GM18499 (cell line): ENCODE measurements around the gene BBS1.

ENCODE experiments used
- ATAC-seq: cut with Tn5 transposase; IDR thresholded peaks from one replicate; pipeline ENCODE4 v1.9.1; 2021; ENCODE audit warnings: moderate number of reproducible peaks; ENCODE audit not compliant: insufficient read depth, unreplicated experiment

BBS1 gene

DNA sequence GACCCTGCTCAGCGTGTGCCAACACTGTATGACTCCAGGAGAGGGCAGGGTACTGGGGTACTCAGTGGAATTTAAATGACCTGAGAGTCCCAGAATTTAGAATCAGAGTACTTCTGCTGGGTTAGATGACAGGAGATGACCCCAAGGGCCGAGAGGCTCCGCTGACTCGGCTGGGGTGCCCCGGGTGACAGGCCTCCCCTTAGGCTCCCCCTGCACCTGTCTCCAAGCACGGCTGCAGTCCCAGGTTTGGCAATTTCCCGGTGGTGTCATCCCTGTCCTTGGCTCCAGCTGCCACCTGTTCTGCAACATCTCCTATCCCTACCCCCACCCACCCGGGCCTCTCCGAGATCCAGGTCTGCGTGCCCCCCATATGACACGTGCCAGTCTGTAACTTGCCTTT lies 37.6 kb downstream of the BBS1 start:
- no peak for ATAC-seq

DNA sequence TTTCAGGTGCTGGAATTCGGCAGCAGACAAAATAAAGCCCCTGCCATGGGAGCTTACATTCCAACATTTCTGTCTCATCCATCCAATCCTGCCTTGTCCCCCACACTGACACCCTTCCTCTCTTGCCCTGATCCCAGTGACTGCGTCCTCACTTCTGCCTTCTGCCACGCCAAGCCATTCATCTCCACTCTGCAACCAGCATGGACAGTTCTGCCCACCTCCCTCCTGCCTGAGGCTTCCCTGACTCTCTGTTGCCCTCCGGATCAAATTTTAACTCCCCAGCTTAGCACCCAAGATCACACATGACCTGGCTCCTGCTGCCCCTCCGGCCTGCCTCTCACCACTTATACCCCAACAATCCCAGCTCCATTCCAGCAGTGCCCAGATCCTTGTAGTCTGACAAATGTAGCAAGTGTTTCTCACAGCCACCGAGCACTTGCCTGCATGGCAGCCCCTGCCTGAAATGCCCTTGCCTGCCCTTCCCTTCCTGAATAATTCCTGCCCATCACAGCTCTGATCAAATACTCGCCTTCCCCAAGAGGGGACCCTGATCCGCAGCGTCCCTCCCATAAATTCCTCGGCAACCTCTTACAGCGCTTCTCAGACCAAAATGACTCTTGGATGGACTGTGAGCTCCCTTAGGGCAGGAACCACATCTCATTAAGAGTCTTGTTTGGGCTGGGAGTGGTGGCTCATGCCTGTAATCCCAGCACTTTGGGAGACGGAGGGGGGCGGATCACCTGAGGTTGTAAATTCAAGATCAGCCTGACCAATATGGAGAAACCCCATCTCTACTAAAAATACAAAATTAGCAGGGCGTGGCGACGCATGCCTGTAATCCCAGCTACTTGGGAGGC lies 38.6 kb downstream of the BBS1 start:
- ATAC-seq: no peak

DNA sequence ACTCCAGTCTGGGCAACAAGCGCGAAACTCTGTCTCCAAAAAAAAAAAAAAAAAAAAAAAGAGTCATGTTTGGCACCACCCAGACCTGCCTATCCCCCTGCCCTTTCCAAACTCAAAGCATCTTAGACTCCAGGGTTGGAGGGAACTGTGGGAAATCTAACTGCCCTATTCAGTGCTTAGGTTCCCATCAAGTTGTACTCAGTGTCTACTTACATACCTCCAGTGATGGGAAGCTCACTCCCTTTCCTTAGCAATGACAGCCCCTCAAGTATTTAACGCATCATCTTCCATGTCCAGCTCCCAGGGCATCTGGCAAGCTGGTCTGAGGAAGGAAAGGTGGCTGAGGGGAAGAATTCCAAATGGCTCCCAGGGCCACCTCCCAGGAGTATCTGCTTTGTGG lies 39.3 kb downstream of the BBS1 start:
- no peak for ATAC-seq

DNA sequence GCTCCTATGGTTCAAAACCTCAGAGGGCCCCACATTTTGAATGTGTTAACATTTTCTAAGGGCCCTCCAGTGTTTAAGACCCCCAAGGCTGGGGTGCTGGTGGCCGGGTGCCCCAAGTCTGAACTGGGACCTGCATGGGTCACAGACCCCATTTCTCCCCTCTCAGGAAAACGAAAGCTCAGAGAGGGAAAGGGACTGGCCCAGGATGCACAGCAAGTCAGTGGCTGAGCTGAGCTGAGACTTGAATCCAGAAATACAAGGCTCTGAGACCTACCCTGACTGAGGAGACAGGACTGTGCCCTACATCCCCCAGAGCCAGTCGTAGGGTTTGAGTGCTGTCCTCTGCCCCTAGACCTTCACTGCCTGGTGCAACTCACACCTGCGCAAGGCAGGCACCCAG lies 40.5 kb downstream of the BBS1 start:
- no peak for ATAC-seq

DNA sequence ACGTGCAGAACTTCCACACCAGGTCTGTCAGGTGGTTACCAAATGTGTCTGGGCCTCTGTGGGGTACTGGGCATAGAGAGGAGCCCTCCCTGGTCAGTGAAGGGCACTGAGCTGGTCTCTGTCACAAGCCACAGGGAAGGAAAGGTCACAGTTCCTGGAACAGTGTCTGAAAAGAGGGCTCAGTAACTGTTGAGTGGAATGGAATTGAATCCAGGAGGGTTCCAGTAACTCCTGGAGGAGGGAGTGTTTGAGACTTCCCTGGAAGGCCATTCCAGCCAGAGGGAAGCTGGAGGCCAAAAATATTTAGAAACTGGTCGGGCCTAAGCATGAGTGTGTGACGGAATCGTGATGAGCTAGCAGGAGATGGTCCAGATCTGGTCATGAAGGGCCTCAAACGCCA lies 44.2 kb downstream of the BBS1 start:
- no peak for ATAC-seq

DNA sequence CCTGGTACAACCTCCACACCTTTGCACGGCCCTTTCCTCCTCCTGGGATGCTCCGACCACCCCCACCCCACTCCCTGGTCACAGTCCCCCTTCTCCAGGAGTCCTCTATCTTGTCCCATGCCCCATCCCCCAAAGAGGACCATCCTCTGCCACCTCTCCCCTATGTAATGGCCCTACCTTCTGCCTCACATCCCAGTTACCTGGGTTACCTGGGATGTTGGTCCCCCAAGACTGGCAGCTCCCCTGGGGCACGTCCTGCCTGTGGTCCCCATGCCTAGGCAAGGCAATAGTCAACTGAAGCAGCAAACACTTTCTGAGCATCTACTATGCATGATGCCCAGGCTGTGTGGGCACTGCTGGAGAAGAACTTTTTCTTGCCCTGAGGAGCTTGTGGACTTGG lies 45.0 kb downstream of the BBS1 start:
- ATAC-seq: no peak

DNA sequence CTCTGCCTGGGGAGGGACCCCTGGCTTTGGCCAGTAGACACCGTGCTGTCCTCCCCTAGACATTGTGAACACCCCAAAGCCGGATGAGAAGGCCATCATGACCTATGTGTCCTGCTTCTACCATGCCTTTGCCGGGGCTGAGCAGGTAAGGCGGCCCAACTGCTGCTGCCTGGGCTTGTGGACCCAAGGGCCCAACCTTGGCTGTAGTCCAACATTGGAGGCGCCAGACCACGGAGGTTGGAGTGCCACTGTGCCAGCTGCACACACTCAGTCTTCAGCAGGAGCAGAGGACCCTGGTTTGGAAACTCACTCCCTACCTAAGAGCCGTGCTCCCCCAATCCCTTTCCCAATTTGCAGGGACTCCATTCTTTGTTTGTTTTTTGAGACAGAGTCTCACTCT lies 45.7 kb downstream of the BBS1 start:
- ATAC-seq: no peak

DNA sequence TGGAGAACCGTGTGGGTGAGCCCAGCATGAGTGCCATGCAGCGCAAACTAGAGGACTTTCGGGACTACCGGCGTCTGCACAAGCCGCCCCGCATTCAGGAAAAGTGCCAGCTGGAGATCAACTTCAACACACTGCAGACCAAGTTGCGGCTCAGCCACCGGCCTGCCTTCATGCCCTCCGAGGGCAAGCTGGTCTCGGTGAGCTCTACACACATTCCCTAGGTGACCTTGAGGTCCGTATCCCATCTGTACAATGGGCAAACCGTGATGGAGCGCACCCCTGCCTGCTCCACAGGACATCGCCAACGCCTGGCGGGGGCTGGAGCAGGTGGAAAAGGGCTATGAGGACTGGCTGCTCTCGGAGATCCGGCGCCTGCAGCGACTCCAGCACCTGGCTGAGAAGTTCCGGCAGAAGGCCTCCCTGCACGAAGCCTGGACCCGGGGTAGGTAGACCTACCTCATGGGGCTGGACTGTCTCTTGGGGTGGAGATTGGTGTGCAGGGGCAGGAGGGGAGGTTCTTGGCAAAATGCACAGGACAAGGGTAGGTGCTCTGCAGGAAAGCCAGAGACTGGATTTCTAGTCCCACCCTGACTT lies 47.4 kb downstream of the BBS1 start:
- no peak for ATAC-seq

DNA sequence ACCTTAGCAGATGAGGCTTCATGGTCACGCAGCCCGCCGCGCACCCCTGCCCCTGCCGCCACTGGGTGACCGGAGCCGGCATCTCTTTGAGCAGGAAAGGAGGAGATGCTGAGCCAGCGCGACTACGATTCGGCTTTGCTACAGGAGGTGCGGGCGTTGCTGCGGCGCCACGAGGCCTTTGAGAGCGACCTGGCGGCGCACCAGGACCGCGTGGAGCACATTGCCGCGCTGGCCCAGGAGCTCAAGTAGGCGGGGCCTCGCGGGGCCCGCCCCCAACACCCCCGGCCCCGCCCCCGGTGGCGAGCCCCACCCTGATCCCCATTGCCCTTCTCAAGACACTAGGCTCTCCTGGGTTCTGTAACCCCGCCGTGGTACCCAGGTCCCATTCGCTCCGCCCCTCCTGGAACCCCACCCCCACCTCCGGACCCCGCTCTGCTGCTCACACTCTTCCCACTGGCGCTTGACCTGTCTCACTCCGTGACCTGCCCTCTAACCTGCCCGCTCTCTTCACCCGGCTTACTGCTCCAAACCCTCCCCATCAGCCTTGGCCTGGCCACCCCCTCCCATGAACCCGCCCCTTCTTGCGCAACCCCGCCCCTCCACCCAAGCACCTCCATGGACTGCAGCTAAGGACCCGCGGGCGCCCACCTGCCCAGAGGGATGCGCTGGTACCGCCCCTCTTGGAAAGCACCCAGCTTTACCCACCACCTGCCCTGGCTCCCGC lies 48.9 kb downstream of the BBS1 start:
- ATAC-seq: no peak

DNA sequence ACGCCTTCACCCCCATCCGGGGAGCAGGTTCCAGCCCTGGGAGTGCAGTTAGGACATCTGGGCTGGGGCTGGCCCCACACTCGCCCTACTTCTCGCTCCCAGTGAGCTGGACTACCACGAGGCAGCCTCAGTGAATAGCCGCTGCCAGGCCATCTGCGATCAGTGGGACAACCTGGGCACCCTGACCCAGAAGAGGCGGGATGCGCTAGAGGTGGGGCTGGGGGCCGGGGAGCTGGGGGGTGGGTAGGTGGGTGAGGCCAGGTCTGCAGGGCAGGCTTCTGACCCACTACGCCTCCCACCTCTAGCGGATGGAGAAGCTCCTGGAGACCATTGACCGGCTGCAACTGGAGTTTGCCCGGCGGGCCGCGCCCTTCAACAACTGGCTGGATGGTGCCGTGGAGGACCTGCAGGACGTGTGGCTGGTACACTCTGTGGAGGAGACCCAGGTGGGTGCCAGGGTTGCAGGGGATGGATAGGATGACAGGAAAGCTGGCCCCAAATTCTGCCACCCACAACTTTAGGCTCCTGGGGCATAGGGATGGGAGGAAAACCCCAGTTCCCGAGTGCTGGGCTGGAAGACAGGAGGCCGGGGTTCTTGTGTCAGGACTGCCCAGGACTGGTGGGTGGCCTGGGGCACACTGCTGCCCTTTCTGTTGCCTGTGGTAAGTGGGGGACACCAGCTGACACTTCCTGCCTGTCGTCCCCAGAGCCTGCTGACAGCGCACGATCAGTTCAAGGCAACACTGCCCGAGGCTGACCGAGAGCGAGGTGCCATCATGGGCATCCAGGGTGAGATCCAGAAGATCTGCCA lies 49.6 kb downstream of the BBS1 start:
- ATAC-seq: no peak

DNA sequence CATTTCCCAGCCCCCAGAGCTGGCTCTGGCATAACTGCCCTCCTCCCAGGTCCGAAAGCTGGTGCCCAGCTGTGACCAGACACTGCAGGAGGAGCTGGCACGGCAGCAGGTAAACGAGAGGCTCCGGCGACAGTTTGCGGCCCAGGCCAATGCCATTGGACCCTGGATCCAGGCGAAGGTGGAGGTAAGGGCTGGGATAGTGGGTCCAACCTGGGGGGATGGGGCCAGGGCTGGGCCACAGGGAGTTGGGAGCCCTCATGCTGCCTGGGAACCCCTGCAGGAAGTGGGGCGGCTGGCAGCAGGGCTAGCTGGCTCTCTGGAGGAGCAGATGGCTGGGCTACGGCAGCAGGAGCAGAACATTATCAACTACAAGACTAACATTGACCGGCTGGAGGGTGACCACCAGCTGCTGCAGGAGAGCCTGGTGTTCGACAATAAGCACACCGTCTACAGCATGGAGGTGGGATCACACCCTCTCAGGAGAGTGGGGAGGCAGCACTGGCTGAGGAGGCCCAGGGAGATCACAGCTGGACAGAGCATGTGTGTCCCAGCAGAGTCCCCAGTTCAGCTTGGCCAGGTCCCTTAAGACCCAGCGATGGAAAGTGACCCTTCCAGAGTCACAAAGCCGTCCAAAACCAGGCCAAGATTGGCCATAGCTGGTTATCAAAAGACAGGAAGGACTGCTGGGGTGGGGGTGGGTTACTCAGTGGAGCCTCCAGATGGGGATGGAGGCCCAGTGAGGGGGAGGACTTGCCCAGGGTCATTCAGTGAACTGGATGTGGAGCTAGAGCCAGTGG lies 50.9 kb downstream of the BBS1 start:
- no peak for ATAC-seq

DNA sequence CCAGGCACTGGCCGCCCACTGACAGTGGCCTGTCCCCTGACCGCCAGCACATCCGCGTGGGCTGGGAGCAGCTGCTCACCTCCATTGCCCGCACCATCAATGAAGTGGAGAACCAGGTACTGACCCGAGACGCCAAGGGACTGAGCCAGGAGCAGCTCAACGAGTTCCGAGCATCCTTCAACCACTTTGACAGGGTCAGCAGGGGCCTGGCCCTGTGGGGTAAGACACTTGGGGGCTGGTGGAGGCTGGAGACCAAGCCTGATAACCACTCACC lies 51.5 kb downstream of the BBS1 start:
- no peak for ATAC-seq

DNA sequence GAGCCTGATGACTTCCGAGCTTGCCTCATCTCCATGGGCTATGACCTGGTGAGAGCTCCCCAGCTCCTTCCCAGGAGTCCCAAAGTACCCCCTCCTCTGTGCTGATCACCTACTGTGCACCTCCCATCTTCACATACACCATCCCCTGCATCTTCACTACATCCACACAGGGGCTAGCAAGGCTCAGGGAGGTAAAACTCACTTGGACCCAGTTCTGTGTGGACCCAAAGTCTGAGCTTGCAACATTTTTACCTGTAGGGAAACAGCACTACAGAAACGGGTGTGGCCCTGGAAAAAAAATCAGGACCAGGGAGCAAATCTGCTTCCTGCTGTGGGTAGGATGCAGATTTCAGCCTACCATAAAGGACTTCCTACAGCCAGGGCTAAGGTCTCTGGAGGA lies 51.8 kb downstream of the BBS1 start:
- no peak for ATAC-seq

DNA sequence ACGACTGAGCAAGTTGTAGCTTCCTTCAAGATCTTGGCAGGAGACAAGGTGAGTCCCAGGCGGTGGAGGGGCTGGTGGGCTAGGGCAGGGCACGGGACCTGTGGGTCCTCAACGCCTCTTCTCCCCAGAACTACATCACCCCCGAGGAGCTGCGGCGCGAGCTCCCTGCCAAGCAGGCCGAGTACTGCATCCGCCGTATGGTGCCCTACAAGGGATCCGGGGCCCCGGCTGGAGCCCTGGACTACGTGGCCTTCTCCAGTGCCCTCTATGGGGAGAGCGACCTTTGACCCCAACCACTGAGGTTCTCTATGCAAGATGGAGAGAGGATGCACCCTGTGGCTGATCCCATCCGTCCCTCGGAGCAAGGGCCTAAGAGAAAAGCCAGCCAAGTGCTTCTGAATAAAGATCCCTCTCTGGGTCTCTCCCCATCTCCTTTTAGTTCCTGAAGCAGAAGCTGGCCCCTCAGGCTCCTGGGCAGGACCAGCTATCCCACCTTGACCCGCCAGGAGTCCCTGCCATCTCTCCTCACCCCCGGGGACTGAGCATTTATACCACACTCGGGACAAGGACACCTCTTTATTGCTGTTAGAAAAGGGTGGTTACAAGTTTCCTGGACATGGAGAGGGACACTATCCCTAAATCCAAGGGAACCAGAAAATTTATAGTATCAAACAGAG lies 52.6 kb downstream of the BBS1 start:
- no peak for ATAC-seq

DNA sequence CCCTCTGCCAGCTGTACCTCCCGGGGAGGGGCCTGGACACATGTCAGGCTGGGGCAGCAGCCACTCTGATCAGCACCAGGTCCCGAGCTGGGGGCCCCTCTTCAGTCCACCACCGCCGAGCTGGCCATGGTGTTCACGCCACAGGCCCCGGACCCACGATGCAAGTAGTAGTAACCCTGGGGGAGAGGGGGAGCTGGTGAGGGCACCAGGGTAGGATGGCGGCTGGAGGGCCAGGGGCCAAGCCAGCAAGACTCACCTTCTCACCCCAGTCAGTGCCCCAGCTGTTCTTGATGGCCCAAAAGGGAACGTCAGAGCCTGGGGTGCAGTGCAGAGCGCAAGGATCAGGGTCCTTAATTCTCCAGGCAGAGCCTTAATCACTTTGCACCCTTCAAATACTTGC lies 53.4 kb downstream of the BBS1 start:
- ATAC-seq: no peak

DNA sequence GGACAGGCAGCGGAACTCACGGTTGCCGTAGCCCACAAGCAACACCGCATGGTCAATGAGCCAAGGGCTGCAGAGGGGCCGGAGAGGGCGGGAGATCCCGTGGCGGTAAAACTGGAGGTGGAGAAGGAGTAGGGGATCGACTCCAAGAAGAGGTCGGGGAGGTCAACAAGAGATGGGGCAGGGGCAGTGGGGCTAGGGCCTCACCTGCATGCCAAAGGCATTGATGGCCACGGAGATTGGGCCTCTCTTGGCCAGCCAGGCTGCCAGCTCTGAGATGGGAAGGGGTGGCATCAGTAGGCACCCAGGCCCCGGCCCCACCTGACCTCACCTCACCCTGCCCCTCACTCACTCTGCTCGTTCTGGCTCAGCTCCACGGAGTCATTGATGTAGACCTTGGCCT lies 54.1 kb downstream of the BBS1 start:
- ATAC-seq: no peak

DNA sequence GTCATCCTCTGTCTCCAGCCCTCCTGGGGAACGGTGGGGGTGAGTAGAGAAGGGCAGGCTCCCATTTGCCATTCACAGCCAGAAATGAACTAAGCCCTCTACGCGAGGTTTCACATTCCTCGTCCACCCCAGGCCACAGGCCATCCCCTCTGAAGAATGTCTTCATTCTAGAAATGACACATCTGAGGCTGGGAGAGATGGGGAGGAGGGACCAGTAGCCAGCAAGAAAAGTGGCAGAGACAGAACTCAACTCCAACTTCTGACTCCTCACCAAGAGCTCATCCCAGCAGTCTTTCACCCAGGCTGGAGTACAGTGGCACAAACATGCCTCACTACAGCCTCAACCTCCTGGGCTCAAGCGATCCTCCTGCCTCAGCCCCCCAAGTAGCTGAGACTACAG lies 54.5 kb downstream of the BBS1 start:
- no peak for ATAC-seq

DNA sequence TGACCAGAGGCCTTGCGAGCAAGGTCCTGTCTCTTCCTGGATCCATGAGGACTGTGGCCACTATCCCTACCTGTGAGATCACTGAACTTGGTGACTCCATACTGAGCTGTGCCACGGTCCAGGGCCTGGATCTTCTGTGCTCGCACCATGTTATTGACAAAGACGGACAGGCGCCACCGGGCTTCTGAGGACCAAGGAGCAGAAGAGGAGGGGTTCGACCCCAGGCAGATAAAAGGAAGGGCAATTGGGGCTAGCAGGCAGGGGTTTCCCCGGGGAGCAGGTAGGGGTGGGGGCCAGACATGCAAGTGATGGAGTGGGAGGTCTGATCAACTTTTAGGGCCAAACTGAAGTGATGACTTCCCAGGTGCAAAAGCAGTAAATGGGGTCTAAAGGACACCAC lies 55.8 kb downstream of the BBS1 start:
- no peak for ATAC-seq

DNA sequence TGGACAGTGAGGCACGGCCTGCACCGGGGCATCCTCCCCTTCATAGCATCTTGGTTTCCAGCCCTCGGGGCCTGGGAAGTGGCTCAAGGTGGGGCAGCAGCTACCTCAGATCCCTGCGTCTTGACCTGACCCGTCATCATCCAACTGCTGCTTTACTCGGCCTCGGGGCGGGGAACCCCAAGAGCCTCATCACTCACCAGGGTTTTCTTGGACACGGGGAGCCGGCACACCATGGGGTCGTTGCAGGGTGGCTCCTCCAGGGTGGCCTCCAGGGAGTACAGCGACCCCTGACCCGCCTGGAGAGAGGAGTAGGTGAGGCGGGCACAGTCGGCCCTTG lies 57.3 kb downstream of the BBS1 start:
- no peak for ATAC-seq
